GM19099 (cell line): Measurements from ENCODE around the gene PSMB1.
A peak's percentile ranks its signal among the peaks of the same experiment; 100 is the strongest.

Experiments
- POLR2A ChIP-seq: IDR thresholded peaks from 3 replicates; pipeline ENCODE4 v1.6.1; 2011; ENCODE audit warnings: low read depth; ENCODE audit not compliant: insufficient read length; ENCODE audit errors: extremely low read depth

Gene PSMB1

GRCh38 chr6:170552765-170553533 lies at the start of gene PSMB1:
PSMB1 (minus strand) TSS chr6:170553307; CDS start chr6:170553242, 65 bp downstream.
- peak; percentile 97 for TF ChIP-seq POLR2A

GRCh38 chr6:170597278-170597677 lies 44.2 kb upstream of the PSMB1 start:
- no peak for TF ChIP-seq POLR2A

GRCh38 chr6:170596426-170596825 lies 43.3 kb upstream of the PSMB1 start:
- TF ChIP-seq POLR2A = no peak

- no peak for TF ChIP-seq POLR2A
Measured at GRCh38 chr6:170590725-170591124, 37.6 kb upstream of the PSMB1 start.

- TF ChIP-seq POLR2A = no peak
Measured at GRCh38 chr6:170584954-170585498, 31.9 kb upstream of the PSMB1 start.

GRCh38 chr6:170584181-170584953 lies 31.3 kb upstream of the PSMB1 start, which contains the start of gene PDCD2:
PDCD2 (minus strand) TSS chr6:170584637; CDS start chr6:170584581, 56 bp downstream.
- peak; percentile 92 for TF ChIP-seq POLR2A

- TF ChIP-seq POLR2A = no peak
Measured at GRCh38 chr6:170583756-170584180, 30.7 kb upstream of the PSMB1 start.

GRCh38 chr6:170578909-170579308 lies 25.8 kb upstream of the PSMB1 start:
- TF ChIP-seq POLR2A = no peak

- TF ChIP-seq POLR2A = no peak
Measured at GRCh38 chr6:170575250-170575649, 22.1 kb upstream of the PSMB1 start.

- TF ChIP-seq POLR2A = no peak
Measured at GRCh38 chr6:170572704-170573466, 19.8 kb upstream of the PSMB1 start.

GRCh38 chr6:170564936-170565530 lies 11.9 kb upstream of the PSMB1 start:
- no peak for TF ChIP-seq POLR2A

GRCh38 chr6:170561555-170561954 lies 8.4 kb upstream of the PSMB1 start:
- TF ChIP-seq POLR2A = no peak

- no peak for TF ChIP-seq POLR2A
Measured at GRCh38 chr6:170555305-170555704, 2.2 kb upstream of the PSMB1 start.

GRCh38 chr6:170554796-170555137 lies 1.7 kb upstream of the PSMB1 start:
- TF ChIP-seq POLR2A = no peak
